ENCODE measurements around the gene CHKB.

- TF ChIP-seq RAD21 (IDR thresholded peaks at IDR 0.05; ENCODE audit: low read depth) (no peak), MAX (IDR thresholded peaks at IDR 0.05) (peak; percentile 52; the same call in 1 of the 2 replicates), TAF1 (IDR thresholded peaks at IDR 0.05; ENCODE audit: low read depth) (no peak), TCF12 (IDR thresholded peaks at IDR 0.05; ENCODE audit: low read depth) (no peak), CEBPB (IDR thresholded peaks at IDR 0.05) (no peak), REST (IDR thresholded peaks at IDR 0.05; ENCODE audit: low read depth) (no peak), USF1 (IDR thresholded peaks at IDR 0.05) (no peak)
Measured at GRCh38 chr22:50620593-50621355, 38.1 kb upstream of the CHKB start.

Measured in Ishikawa (cell line).